Stimulated activated CD8-positive, alpha-beta memory T cell treated with anti-CD3 and anti-CD28 coated beads, Interleukin-12 subunit alpha, Interleukin-12 subunit beta, amount 100 ng/mL, for 24 hours (primary cell): ENCODE results near the gene TBX6.

Source experiments
- DNase-seq: peaks from one replicate; pipeline ENCODE4 v3.0.0-alpha.2; 2020; ENCODE audit errors: extremely low read depth

The TBX6 gene

GRCh38 chr16:30113711-30114333 is 22.1 kb upstream of the TBX6 start:
- no peak for DNase-seq

- no peak for DNase-seq
Measured at GRCh38 chr16:30113031-30113710, 21.4 kb upstream of the TBX6 start, which contains the start of gene GDPD3. GDPD3 (minus strand) TSS chr16:30113537; CDS start chr16:30113478, 59 bp downstream.

- no peak for DNase-seq
Measured at GRCh38 chr16:30112197-30113030, 20.7 kb upstream of the TBX6 start.

GRCh38 chr16:30110661-30111060 is 18.9 kb upstream of the TBX6 start:
- DNase-seq, result no peak

- DNase-seq, result no peak
Measured at GRCh38 chr16:30108059-30108850, 16.5 kb upstream of the TBX6 start.

- no peak for DNase-seq
Measured at GRCh38 chr16:30104492-30104891, 12.8 kb upstream of the TBX6 start.

GRCh38 chr16:30104090-30104489 is 12.4 kb upstream of the TBX6 start:
- DNase-seq, result no peak

- DNase-seq, result no peak
Measured at GRCh38 chr16:30096862-30097563, 5.3 kb upstream of the TBX6 start.

GRCh38 chr16:30096105-30096861 is 4.6 kb upstream of the TBX6 start, which contains the start of gene YPEL3:
YPEL3 (minus strand) TSS chr16:30096213; CDS start chr16:30095482, 731 bp downstream.
- DNase-seq, result peak; percentile 72

- DNase-seq, result no peak
Measured at GRCh38 chr16:30095166-30096078, 3.7 kb upstream of the TBX6 start.

GRCh38 chr16:30094541-30095165 is 2.9 kb upstream of the TBX6 start:
- no peak for DNase-seq

- no peak for DNase-seq
Measured at GRCh38 chr16:30092373-30093010, 768 bp upstream of the TBX6 start.

GRCh38 chr16:30090610-30091331 is 953 bp downstream of the TBX6 start:
- DNase-seq, result no peak

GRCh38 chr16:30088832-30089624 is 2.7 kb downstream of the TBX6 start:
- DNase-seq, result no peak

- no peak for DNase-seq
Measured at GRCh38 chr16:30088237-30088831, 3.4 kb downstream of the TBX6 start.

GRCh38 chr16:30087181-30087898 is 4.4 kb downstream of the TBX6 start:
- no peak for DNase-seq
